Neural crest cell (in vitro differentiated cells): ENCODE results near the gene RPH3AL. TPM values are rescaled to one million over a fixed set of nuclear protein-coding genes. Genes with fewer than 3 reads are reported as not detected.

ENCODE experiments used
- DNase-seq: peaks from one replicate; pipeline ENCODE4 v3.0.0; 2021; ENCODE audit warnings: low read depth, mixed read lengths, low spot score
- H3K27ac Mint-ChIP-seq: one replicate; pipeline ENCODE4 v1.8.0; 2021; ENCODE audit warnings: mild to moderate bottlenecking, mixed read lengths; ENCODE audit not compliant: unreplicated experiment
- H3K27me3 Mint-ChIP-seq: 2 replicates; pipeline ENCODE4 v1.8.0; 2021; ENCODE audit warnings: low read depth, mild to moderate bottlenecking, mixed read lengths
- H3K36me3 Mint-ChIP-seq: 2 replicates; pipeline ENCODE4 v1.8.0; 2021; ENCODE audit warnings: low read depth, mild to moderate bottlenecking, mixed read lengths
- H3K4me1 Mint-ChIP-seq: 2 replicates; pipeline ENCODE4 v1.8.0; 2021; ENCODE audit warnings: mixed read lengths
- H3K4me3 Mint-ChIP-seq: one replicate; pipeline ENCODE4 v1.8.0; 2021; ENCODE audit warnings: mild to moderate bottlenecking, mixed read lengths
- H3K9me3 Mint-ChIP-seq: 2 replicates; pipeline ENCODE4 v1.8.0; 2021; ENCODE audit warnings: mixed read lengths
- CTCF ChIP-seq: fragments of 200-600 bp; sonication (generic); conservative IDR thresholded peaks from 2 replicates; pipeline ENCODE4 v1.5.0; 2021; ENCODE audit warnings: antibody characterized with exemption, mild to moderate bottlenecking
- total RNA-seq: library from RNA; stranded (reverse); gene quantifications from 2 replicates; pipeline ENCODE4 v1.2.1, GENCODE V29; 2021

Gene RPH3AL
- total RNA-seq, 1 donor from 2014 or later = 1.9 TPM

DNA sequence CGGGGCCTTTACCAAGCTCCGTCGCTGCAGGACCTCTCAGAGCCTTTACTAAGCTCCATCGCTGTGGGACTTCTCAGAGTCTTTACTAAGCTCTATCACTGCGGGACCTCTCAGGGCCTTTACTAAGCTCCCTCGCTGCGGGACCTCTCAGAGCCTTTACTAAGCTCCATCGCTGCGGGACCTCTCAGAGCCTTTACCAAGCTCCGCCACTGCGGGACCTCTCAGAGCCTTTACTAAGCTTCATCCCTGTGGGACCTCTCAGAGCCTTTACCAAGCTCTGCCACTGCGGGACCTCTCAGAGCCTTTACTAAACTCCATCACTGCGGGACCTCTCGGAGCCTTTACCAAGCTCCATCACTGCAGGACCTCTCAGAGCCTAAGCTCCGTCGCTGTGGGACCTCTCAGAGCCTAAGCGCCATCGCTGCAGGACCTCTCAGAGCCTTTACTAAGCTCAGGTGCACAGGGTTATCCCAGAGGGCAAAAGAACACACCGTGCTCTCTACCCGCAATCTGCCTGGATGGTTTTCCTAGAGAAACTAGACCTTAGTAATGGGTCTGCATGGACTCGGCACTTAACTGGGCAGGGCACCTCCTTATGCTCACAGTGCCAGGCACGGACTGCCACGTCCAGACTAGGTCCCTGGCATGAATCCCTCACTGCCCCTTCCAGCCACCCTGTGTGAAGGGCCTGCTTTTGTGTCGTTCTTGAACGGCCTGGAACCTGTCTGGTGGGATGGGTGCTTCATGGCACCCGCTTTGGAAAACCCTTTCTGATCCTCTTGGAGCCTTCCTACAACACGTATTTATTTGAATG lies 101.9 kb downstream of the RPH3AL start:
- TF ChIP-seq CTCF = no peak
- no peaks in the 10 kb centered on the region for H3K36me3 Mint-ChIP-seq
- no peak overlapping the region for H3K4me3 Mint-ChIP-seq
- no peak overlapping the region for H3K27ac Mint-ChIP-seq
- H3K27me3 Mint-ChIP-seq = no peaks in the 10 kb centered on the region
- no peaks in the 10 kb centered on the region for H3K4me1 Mint-ChIP-seq
- H3K9me3 Mint-ChIP-seq = no peaks in the 10 kb centered on the region
- DNase-seq = no peak

- TF ChIP-seq CTCF = no peak
- Mint-ChIP-seq H3K27ac (no peak overlapping the region), H3K36me3 (no peaks in the 10 kb centered on the region), H3K4me3 (no peak overlapping the region), H3K27me3 (peaks cover 3% of the 10 kb centered on the region), H3K4me1 (no peaks in the 10 kb centered on the region), H3K9me3 (no peaks in the 10 kb centered on the region)
- DNase-seq = no peak
Measured at GRCh38 chr17:249236-249993, 103.2 kb downstream of the RPH3AL start.

DNA sequence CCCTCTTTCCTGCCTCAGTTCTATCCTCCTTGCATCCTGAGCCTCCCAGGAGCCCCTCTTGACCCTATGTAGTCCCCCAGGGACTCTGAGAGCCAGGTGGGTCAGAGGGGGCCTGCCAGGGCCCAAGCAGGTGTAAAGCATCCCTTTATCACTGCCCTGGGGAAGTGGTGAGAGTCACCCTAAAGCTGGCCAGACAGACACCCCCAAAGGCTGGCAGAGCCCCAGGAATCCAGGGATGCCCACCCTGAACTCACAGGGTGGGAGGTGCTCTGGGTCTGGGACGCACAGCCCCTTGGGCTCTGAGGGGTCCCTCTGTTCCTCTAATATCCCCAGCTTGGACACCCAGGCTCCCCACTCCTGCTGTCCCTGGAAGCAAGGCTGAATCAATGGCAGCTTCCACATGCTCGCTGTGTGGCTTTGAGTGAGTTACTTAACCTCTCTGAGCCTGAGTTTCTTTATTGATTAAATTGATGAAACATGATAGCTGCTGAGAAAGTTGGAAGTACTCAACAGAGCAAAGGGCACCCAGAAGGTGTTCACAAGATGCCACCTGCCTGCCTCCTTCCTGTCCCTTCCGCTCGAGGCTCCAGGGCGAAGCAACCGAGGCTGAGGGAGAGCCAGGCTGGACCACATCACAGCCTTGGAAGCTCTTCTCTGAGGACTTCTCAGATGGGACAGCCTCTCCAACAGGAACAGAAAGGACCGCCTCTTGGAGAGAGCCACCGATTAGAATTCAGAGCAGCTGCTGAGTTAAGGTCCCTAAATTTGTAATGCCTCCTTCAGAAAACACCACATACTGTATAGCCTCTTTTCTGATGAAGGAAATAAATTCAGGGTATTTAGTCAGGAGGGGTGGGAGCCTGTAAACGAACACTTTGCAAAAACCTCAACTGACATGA lies 104.0 kb downstream of the RPH3AL start:
- Mint-ChIP-seq H3K27ac (no peak overlapping the region), H3K4me3 (no peak overlapping the region), H3K9me3 (peaks cover 6% of the 10 kb centered on the region)

DNA sequence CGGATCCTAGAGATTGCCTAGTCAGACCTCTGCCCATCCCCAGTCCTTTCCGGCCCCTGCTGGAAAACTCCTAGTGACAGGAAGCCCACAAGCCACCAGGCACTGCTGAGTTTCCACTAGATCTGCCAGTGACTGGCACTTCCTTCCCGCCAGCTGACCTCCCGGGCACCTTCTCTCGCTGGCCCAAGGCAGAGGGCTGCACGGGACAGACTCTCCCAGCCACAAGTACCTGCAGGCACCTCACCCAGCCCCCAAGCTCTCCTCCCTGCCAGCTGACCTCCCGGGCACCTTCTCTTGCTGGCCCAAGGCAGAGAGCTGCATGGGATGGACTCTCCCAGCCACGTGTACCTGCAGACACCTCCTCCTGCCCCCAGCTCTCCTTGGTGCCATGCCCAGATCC lies 104.8 kb downstream of the RPH3AL start:
- DNase-seq = no peak
- Mint-ChIP-seq H3K4me3 (no peak overlapping the region), H3K4me1 (no peaks in the 10 kb centered on the region), H3K9me3 (peaks cover 10% of the 10 kb centered on the region), H3K27ac (no peak overlapping the region), H3K36me3 (no peaks in the 10 kb centered on the region), H3K27me3 (peaks cover 3% of the 10 kb centered on the region)
- no peak for TF ChIP-seq CTCF

More for the DNA sequence above, 104.0 kb downstream of the RPH3AL start:
- no peaks in the 10 kb centered on the region for H3K4me1 Mint-ChIP-seq
- TF ChIP-seq CTCF = no peak
- H3K27me3 Mint-ChIP-seq = peaks cover 3% of the 10 kb centered on the region
- no peak for DNase-seq
- no peaks in the 10 kb centered on the region for H3K36me3 Mint-ChIP-seq

DNA sequence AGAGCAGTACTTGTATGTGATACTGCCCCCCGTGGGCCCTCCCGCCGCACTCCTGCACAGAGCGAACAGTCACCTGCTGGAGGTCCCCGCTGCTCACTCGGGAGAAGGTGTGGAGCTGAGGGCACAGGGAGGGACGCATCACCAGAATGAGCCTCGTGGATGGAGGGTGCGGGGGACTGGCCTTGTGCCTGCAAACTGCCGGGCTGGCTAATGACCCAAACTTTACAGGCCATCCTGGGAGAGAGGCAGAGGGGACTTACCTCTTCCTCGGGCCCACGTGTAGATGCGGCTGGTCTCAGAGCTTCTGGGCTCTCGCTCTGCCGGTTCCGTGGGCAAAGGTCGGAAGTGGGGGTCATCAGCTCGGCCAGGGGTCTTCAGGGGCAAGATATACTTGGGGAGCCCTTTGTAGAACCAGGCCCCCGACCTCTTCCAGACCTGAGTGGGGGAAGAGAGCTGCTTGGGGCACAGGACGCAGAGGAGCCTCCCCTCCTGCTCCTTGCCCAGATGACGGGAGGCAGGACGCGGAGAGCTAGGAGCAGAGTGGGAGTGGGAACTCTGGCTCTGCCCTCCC lies 105.7 kb downstream of the RPH3AL start:
- H3K27ac Mint-ChIP-seq = no peak overlapping the region
- no peak for DNase-seq
- peaks cover 3% of the 10 kb centered on the region for H3K27me3 Mint-ChIP-seq
- no peaks in the 10 kb centered on the region for H3K36me3 Mint-ChIP-seq
- no peak overlapping the region for H3K4me3 Mint-ChIP-seq
- TF ChIP-seq CTCF = no peak
- peaks cover 10% of the 10 kb centered on the region for H3K9me3 Mint-ChIP-seq
- no peaks in the 10 kb centered on the region for H3K4me1 Mint-ChIP-seq
